Esophagus muscularis mucosa (tissue), 4 donors: Measurements from ENCODE around the gene MX1. TPM values are rescaled to one million over a fixed set of nuclear protein-coding genes. Genes with fewer than 3 reads are reported as not detected.
"Not testable (repeated sequence)": the region's sequence is repeated elsewhere in the genome, so short reads cannot be mapped to it uniquely, and the experiment has no call there.

ENCODE experiments used
- DNase-seq: peaks from one replicate; pipeline ENCODE4 v3.0.0-alpha.2; 2017; ENCODE audit errors: extremely low spot score
- H3K27ac ChIP-seq, 4 donors: fragments of 200-600 bp; sonication (generic); replicated peaks in 1 of 4; 1 replicate in 3 of 4; 2 replicates in 1 of 4; pipeline ENCODE4 v1.5.1; 2016 to 2019; ENCODE audit warnings: mild to moderate bottlenecking in 1 of 4
- H3K27me3 ChIP-seq, 4 donors: fragments of 200-600 bp; sonication (generic); one replicate each; pipeline versions ENCODE4 v1.5.1 to v1.6.0; 2016 to 2019
- H3K36me3 ChIP-seq, 4 donors: fragments of 200-600 bp; sonication (generic); one replicate each; pipeline ENCODE4 v1.5.1; 2016 to 2019
- H3K4me1 ChIP-seq, 4 donors: fragments of 200-600 bp; sonication (generic); one replicate each; pipeline ENCODE4 v1.5.1; 2016 to 2019
- H3K4me3 ChIP-seq, 4 donors: fragments of 200-600 bp; sonication (generic); 1 replicate in 2 of 4; 2 replicates in 2 of 4; pipeline ENCODE4 v1.5.1; 2016 to 2019; ENCODE audit warnings: mild to moderate bottlenecking in 4 of 4, moderate library complexity in 1 of 4
- H3K9me3 ChIP-seq, 4 donors: fragments of 200-600 bp; sonication (generic); 1 replicate in 3 of 4; 2 replicates in 1 of 4; pipeline ENCODE4 v1.5.1; 2016 to 2019
- CTCF ChIP-seq, 3 experiments: fragments of 200-600 bp in 2 of 3; fragments of 450-650 bp in 1 of 3; sonication (generic) in 2 of 3; IDR thresholded peaks; one replicate each; pipeline ENCODE4 v1.5.1; 2017 to 2019; ENCODE audit warnings: antibody characterized with exemption in 3 of 3, mild to moderate bottlenecking in 2 of 3, moderate library complexity in 1 of 3
- EP300 ChIP-seq: sonication (generic); formaldehyde crosslinking; IDR thresholded peaks from one replicate; pipeline ENCODE4 v1.6.1; 2017; ENCODE audit warnings: antibody characterized with exemption
- POLR2A ChIP-seq: fragments of 450-650 bp; IDR thresholded peaks from one replicate; pipeline ENCODE4 v1.6.1; 2017; ENCODE audit warnings: antibody characterized with exemption, moderate library complexity, mild to moderate bottlenecking, low read depth
- POLR2AphosphoS5 ChIP-seq, 2 donors: sonication (generic); formaldehyde crosslinking; IDR thresholded peaks; one replicate each; pipeline ENCODE4 v1.6.1; 2017; ENCODE audit warnings: antibody characterized with exemption in 2 of 2
- WGBS: methylation state at CpG from one replicate; pipeline ENCODE4 v1.1.5; 2018; 5-methylcytosine and 5-hydroxymethylcytosine counted together
- intact Hi-C: fragments of 100-400 bp; cut with DNase I; formaldehyde crosslinking; loops from one replicate; pipeline ENCODE4 v1.15.1; 2023
- total RNA-seq, 4 donors: library from RNA; depleted of rRNA; stranded (reverse); fragments of >200 nt; gene quantifications; one replicate each; pipeline versions ENCODE4 v1.1.0 to v1.2.1, GENCODE V29; 2016

MX1 gene
- total RNA-seq, 4 donors from 2014 or later = 13.8 to 34.6 (median 22.2) TPM

- TF ChIP-seq POLR2A = no peak
- no peak for DNase-seq
- Histone ChIP-seq H3K4me1 (peaks cover 5 to 26% (median 21%) of the 10 kb centered on the region in 4 donors), H3K36me3 (no peaks in the 10 kb centered on the region), H3K9me3 (no peaks in the 10 kb centered on the region), H3K27me3 (no peaks in the 10 kb centered on the region), H3K27ac (peak overlapping the region; percentile 79 to 89 (median 85)), H3K4me3 (no peak overlapping the region)
- 91% methylated on average over 11 of the region's 11 CpGs for WGBS
- intact Hi-C loops = no loop called here
These were observed 6.9 kb upstream of the MX1 start for GRCh38 chr21:41418956-41419680.

GRCh38 chr21:41419921-41420862, 5.8 kb upstream of the MX1 start:
- WGBS = 9% methylated on average over 37 of the region's 54 CpGs
- intact Hi-C loops = no loop called here
- H3K4me3 ChIP-seq = peak overlapping the region; percentile 66 to 88 (median 74)

GRCh38 chr21:41420998-41421397, 5.0 kb upstream of the MX1 start:
- peak overlapping the region; percentile 66 to 88 (median 74) for H3K4me3 ChIP-seq
- H3K36me3 ChIP-seq, H3K9me3 ChIP-seq, intact Hi-C loops, DNase-seq, H3K27me3 ChIP-seq: not testable (repeated sequence)
- WGBS = 39% methylated on average over 8 of the region's 8 CpGs
- H3K4me1 ChIP-seq = peaks cover 9 to 32% (median 27%) of the 10 kb centered on the region in 4 donors
- H3K27ac ChIP-seq = peak overlapping the region; percentile 79 to 89 (median 85)

More at GRCh38 chr21:41419921-41420862, 5.8 kb upstream of the MX1 start:
- DNase-seq = peak; percentile 97
- H3K27ac ChIP-seq = peak overlapping the region; percentile 79 to 89 (median 85)
- no peaks in the 10 kb centered on the region for H3K36me3 ChIP-seq
- TF ChIP-seq CTCF (IDR thresholded peaks at IDR 0.05) (no peak), POLR2A (peak; percentile 33), POLR2AphosphoS5 (IDR thresholded peaks at IDR 0.05) (peak; percentile 58 to 62)
- no peaks in the 10 kb centered on the region for H3K9me3 ChIP-seq
- no peaks in the 10 kb centered on the region for H3K27me3 ChIP-seq
- peaks cover 5 to 26% (median 21%) of the 10 kb centered on the region in 4 donors for H3K4me1 ChIP-seq

- no peak for DNase-seq
- Histone ChIP-seq H3K4me3 (no peak overlapping the region), H3K27me3 (no peaks in the 10 kb centered on the region), H3K4me1 (peaks cover 9 to 46% (median 39%) of the 10 kb centered on the region in 4 donors), H3K27ac (no peak overlapping the region), H3K9me3 (no peaks in the 10 kb centered on the region), H3K36me3 (peaks cover 0 to 2% (median 0%) of the 10 kb centered on the region in 4 donors)
- WGBS = 93% methylated on average over 14 of the region's 19 CpGs
- intact Hi-C loops = no loop called here
- TF ChIP-seq EP300 (no peak), CTCF (IDR thresholded peaks at IDR 0.05) (no peak), POLR2A (no peak), POLR2AphosphoS5 (IDR thresholded peaks at IDR 0.05) (no peak)
These were observed 3.3 kb upstream of the MX1 start for GRCh38 chr21:41422546-41423304.

DNA sequence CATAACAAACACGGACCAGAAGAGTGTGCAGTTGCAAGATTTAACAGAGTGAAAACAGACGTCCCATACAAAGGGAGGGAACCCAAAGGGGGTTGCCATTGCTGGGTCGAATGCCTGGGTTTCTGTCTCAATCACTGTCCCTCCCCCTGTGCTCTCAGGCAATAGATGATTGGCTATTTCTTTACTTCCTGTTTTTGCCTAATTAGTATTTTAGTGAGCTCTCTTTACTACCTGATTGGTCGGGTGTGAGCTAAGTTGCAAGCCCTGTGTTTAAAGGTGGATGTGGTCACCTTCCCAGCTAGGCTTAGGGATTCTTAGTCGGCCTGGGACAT, 2.8 kb upstream of the MX1 start:
- DNase-seq, H3K4me3 ChIP-seq, H3K27me3 ChIP-seq, H3K27ac ChIP-seq, intact Hi-C loops, H3K9me3 ChIP-seq, H3K36me3 ChIP-seq: not testable (repeated sequence)
- WGBS = 83% methylated on average over 5 of the region's 5 CpGs
- peaks cover 9 to 47% (median 41%) of the 10 kb centered on the region in 4 donors for H3K4me1 ChIP-seq

GRCh38 chr21:41425588-41425953, 468 bp upstream of the MX1 start:
- peaks cover 4 to 42% (median 36%) of the 10 kb centered on the region in 4 donors for H3K4me1 ChIP-seq
- H3K27ac ChIP-seq = peak overlapping the region; percentile 69 to 83 (median 76)
- peak overlapping the region; percentile 73 to 77 (median 74) for H3K4me3 ChIP-seq
- intact Hi-C loops = no loop called here
- WGBS = 69% methylated on average over 6 of the region's 7 CpGs
- TF ChIP-seq EP300 (no peak), POLR2A (no peak), CTCF (IDR thresholded peaks at IDR 0.05) (no peak), POLR2AphosphoS5 (IDR thresholded peaks at IDR 0.05) (no peak)
- peaks cover 0 to 27% (median 10%) of the 10 kb centered on the region in 4 donors for H3K36me3 ChIP-seq
- H3K9me3 ChIP-seq = no peaks in the 10 kb centered on the region
- H3K27me3 ChIP-seq = no peaks in the 10 kb centered on the region
- DNase-seq = peak; percentile 66
